ENCODE data around the gene C10orf53. TPM values are rescaled to one million over a fixed set of nuclear protein-coding genes. Genes with fewer than 3 reads are reported as not detected.

The C10orf53 gene
- total RNA-seq, 1 experiment from 2014 or later: not detected

GRCh38 chr10:49733866-49734265, 54.4 kb downstream of the C10orf53 start:
- ChIA-PET POLR2A (interaction anchor here (0.7 kb wide), 1 partner anchor 117 kb away, joined by 3 read pairs; no protein-coding TSS in a partner anchor), CTCF (no interaction called here)
- ATAC-seq (no peak), DNase-seq (ENCODE audit: low spot score) (no peak)
- H3K36me3 Mint-ChIP-seq: peaks cover 32% of the 10 kb centered on the region
- no peaks in the 10 kb centered on the region for H3K4me1 Mint-ChIP-seq
- no peak overlapping the region for H3K4me3 Mint-ChIP-seq
- H3K9me3 Mint-ChIP-seq: peaks cover 3% of the 10 kb centered on the region; the same call in 1 of the 2 replicates
- no peak overlapping the region for H3K27ac Mint-ChIP-seq
- TF ChIP-seq CBFB (CRISPR knock-in tag; IDR thresholded peaks at IDR 0.05; ENCODE audit: low read depth): no peak
- no peak for TF ChIP-seq SP1 (CRISPR knock-in tag; conservative IDR thresholded peaks at IDR 0.05)
- no peak for TF ChIP-seq ZSCAN18 (CRISPR knock-in tag; IDR thresholded peaks at IDR 0.05)
- no peak for TF ChIP-seq ZNF425 (CRISPR knock-in tag; conservative IDR thresholded peaks at IDR 0.05)
- no peak for TF ChIP-seq PRDM15 (CRISPR knock-in tag; IDR thresholded peaks at IDR 0.05)
- TF ChIP-seq IRF1 (CRISPR knock-in tag; IDR thresholded peaks at IDR 0.05): no peak
- TF ChIP-seq RORB (CRISPR knock-in tag; IDR thresholded peaks at IDR 0.05): no peak
- TF ChIP-seq JUN (CRISPR knock-in tag; IDR thresholded peaks at IDR 0.05): no peak
- TF ChIP-seq E2F4 (CRISPR knock-in tag; IDR thresholded peaks at IDR 0.05; ENCODE audit: borderline replicate concordance, low read depth): no peak
- TF ChIP-seq CDX4 (CRISPR knock-in tag; IDR thresholded peaks at IDR 0.05; ENCODE audit: borderline replicate concordance): no peak
- H3K27me3 Mint-ChIP-seq (ENCODE audit: low read depth): no peaks in the 10 kb centered on the region

GRCh38 chr10:49734676-49735075, 55.2 kb downstream of the C10orf53 start:
- no peak for ATAC-seq
- ChIA-PET POLR2A (no interaction called here), CTCF (interaction anchor here (0.6 to 1.0 kb wide), 2 partner anchors 170 to 202 kb away, joined by 3 read pairs; no protein-coding TSS in a partner anchor)
- H3K4me1 Mint-ChIP-seq: no peaks in the 10 kb centered on the region
- H3K4me3 Mint-ChIP-seq: no peak overlapping the region
- peaks cover 31% of the 10 kb centered on the region for H3K36me3 Mint-ChIP-seq
- H3K27ac Mint-ChIP-seq: no peak overlapping the region
- no peak for DNase-seq (ENCODE audit: low spot score)
- no peaks in the 10 kb centered on the region for H3K9me3 Mint-ChIP-seq
- H3K27me3 Mint-ChIP-seq (ENCODE audit: low read depth): no peaks in the 10 kb centered on the region
- TF ChIP-seq IRF1 (CRISPR knock-in tag; IDR thresholded peaks at IDR 0.05) (no peak), PRRX2 (CRISPR knock-in tag; IDR thresholded peaks at IDR 0.05) (no peak), ZNF532 (CRISPR knock-in tag; IDR thresholded peaks at IDR 0.05; ENCODE audit: borderline replicate concordance) (no peak), NFE2L1 (CRISPR knock-in tag; IDR thresholded peaks at IDR 0.05) (no peak), TP53 (CRISPR knock-in tag; IDR thresholded peaks at IDR 0.05) (no peak), MXD4 (CRISPR knock-in tag; IDR thresholded peaks at IDR 0.05; ENCODE audit: borderline replicate concordance) (no peak), ZNF232 (CRISPR knock-in tag; IDR thresholded peaks at IDR 0.05) (no peak), TEAD4 (CRISPR knock-in tag; IDR thresholded peaks at IDR 0.05) (no peak), ETV6 (CRISPR knock-in tag; IDR thresholded peaks at IDR 0.05) (no peak)

All from WTC11 (cell line).